Subcutaneous abdominal adipose tissue (tissue), 5 donors: ENCODE results near the gene CARD11.

Source experiments
- H3K27ac ChIP-seq: one replicate; pipeline ENCODE4 v1.7.0; 2013; ENCODE audit warnings: low read depth, mild to moderate bottlenecking, inconsistent platforms, low read length, moderate library complexity
- H3K27me3 ChIP-seq, 5 donors: one replicate each; pipeline ENCODE4 v1.7.0; 2013; ENCODE audit warnings: low read length in 5 of 5, inconsistent platforms in 1 of 5; ENCODE audit not compliant: control insufficient read depth in 5 of 5, insufficient read depth in 4 of 5
- H3K36me3 ChIP-seq, 5 donors: one replicate each; pipeline ENCODE4 v1.7.0; 2013; ENCODE audit warnings: low read length in 5 of 5; ENCODE audit not compliant: control insufficient read depth in 5 of 5, insufficient read depth in 5 of 5
- H3K4me1 ChIP-seq, 5 donors: one replicate each; pipeline ENCODE4 v1.7.0; 2013; ENCODE audit warnings: low read length in 5 of 5, mild to moderate bottlenecking in 3 of 5, moderate library complexity in 1 of 5; ENCODE audit not compliant: control insufficient read depth in 5 of 5, insufficient read depth in 5 of 5
- H3K4me3 ChIP-seq, 5 donors: one replicate each; pipeline ENCODE4 v1.7.0; 2013; ENCODE audit warnings: low read length in 5 of 5, low read depth in 1 of 5
- H3K9ac ChIP-seq, 5 donors: one replicate each; pipeline ENCODE4 v1.7.0; 2013; ENCODE audit warnings: low read length in 5 of 5, mild to moderate bottlenecking in 4 of 5, moderate library complexity in 3 of 5
- H3K9me3 ChIP-seq, 5 donors: one replicate each; pipeline ENCODE4 v1.7.0; 2013; ENCODE audit warnings: low read length in 5 of 5; ENCODE audit not compliant: control insufficient read depth in 5 of 5
- donor health status: healthy.
- donor health status: healthy.
- donor health status: healthy.
- donor health status: healthy.
- donor health status: healthy.

Gene CARD11

DNA sequence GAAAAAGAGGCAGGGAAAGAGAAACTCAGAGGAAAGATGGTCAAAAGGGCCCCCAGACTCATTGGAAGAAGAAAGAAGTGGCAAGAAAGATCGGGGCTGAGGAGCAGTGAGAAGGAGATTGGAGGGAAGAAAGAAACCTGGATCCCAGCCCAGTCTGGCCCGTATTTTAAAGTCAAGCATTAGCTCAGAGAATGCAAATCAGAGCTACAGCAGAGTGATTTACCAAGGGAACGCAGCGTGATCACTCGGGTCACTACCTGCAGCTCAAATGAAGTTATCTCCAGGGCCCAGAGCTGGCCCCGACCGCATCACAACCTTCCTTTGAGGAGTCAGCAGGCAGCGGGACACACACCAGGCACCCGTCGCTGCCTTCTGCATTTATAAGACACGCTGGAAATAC is 72.8 kb downstream of the CARD11 start:
- H3K27me3 ChIP-seq: peaks cover 0 to 3% (median 0%) of the 10 kb centered on the region in 5 donors
- H3K27ac ChIP-seq: no peak overlapping the region
- no peak overlapping the region for H3K4me3 ChIP-seq
- H3K9me3 ChIP-seq: peaks cover 3 to 14% (median 10%) of the 10 kb centered on the region in 5 donors
- no peak overlapping the region for H3K9ac ChIP-seq
- no peaks in the 10 kb centered on the region for H3K36me3 ChIP-seq
- peaks cover 0 to 2% (median 0%) of the 10 kb centered on the region in 5 donors for H3K4me1 ChIP-seq

- Histone ChIP-seq H3K27me3 (peaks cover 0 to 3% (median 0%) of the 10 kb centered on the region in 5 donors), H3K4me1 (peaks cover 0 to 2% (median 0%) of the 10 kb centered on the region in 5 donors), H3K4me3 (no peak overlapping the region), H3K9me3 (peaks cover 8 to 19% (median 16%) of the 10 kb centered on the region in 5 donors), H3K36me3 (no peaks in the 10 kb centered on the region), H3K27ac (no peak overlapping the region), H3K9ac (no peak overlapping the region)
Measured at GRCh38 chr7:2970307-2970664, 73.4 kb downstream of the CARD11 start.

GRCh38 chr7:2969398-2970306 is 74.0 kb downstream of the CARD11 start:
- Histone ChIP-seq H3K36me3 (no peaks in the 10 kb centered on the region), H3K27ac (no peak overlapping the region), H3K4me1 (peaks cover 0 to 2% (median 0%) of the 10 kb centered on the region in 5 donors), H3K9me3 (peaks cover 10 to 22% (median 16%) of the 10 kb centered on the region in 5 donors), H3K4me3 (no peak overlapping the region), H3K27me3 (peaks cover 0 to 3% (median 0%) of the 10 kb centered on the region in 5 donors), H3K9ac (no peak overlapping the region)

DNA sequence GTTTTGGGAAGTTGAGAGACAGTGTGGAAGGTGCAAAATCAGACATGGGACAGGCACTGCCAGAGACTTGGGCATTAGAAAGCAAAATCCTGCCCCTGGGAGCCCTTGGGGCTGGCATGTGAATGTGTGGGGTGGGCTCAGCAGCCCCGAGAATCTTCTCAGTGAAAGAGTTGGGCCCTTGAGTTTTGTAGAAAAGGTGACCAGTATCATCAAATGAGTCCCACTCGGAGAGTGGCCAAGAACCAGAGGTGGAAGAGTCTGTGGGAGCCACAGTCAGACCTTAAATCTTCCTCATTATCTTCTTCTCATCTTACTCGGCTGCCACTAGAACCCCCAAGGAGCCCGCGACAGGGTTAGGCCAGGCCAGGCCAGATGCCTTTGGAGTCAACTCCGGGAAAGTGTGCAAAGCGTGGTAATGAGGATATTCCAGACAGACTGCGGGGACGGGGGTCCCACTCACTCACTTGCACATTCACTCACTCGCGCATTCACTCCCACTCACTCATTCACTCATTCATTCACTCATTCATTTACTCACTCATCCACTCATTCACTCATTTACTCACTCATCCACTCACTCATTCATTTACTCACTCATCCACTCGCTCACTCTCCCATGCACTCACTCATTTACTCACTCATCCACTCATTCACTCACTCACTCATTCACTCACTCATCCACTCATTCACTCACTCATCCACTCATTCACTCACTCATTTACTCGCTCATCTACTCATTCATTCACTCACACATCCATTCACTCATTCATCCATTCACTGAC is 74.9 kb downstream of the CARD11 start:
- Histone ChIP-seq H3K36me3 (no peaks in the 10 kb centered on the region), H3K27ac (no peak overlapping the region), H3K9me3 (peaks cover 10 to 27% (median 21%) of the 10 kb centered on the region in 5 donors), H3K9ac (no peak overlapping the region), H3K27me3 (peaks cover 0 to 3% (median 0%) of the 10 kb centered on the region in 5 donors), H3K4me3 (no peak overlapping the region), H3K4me1 (no peaks in the 10 kb centered on the region)

DNA sequence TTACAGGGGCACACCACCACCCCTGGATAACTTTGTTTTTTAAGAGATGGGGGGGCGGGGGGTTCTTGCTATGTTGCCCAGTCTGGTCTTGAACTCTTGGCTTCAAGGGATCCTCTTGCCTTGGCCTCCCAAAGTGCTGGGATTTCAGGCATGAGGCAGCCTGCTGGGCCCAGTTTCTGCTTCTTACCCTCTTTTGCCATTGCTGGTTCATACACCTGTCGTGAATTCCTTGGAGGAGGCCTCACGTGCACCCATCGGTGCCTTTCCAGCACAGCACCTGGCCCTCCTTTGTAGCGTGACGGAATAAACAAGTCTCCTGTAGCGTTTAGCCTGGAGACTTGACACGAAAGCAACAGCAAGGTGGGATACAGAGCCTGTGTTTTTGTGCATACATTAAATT is 75.5 kb downstream of the CARD11 start:
- no peaks in the 10 kb centered on the region for H3K4me1 ChIP-seq
- peaks cover 0 to 3% (median 0%) of the 10 kb centered on the region in 5 donors for H3K27me3 ChIP-seq
- H3K27ac ChIP-seq: no peak overlapping the region
- H3K9ac ChIP-seq: no peak overlapping the region
- H3K36me3 ChIP-seq: no peaks in the 10 kb centered on the region
- no peak overlapping the region for H3K4me3 ChIP-seq
- peaks cover 10 to 27% (median 27%) of the 10 kb centered on the region in 5 donors for H3K9me3 ChIP-seq

DNA sequence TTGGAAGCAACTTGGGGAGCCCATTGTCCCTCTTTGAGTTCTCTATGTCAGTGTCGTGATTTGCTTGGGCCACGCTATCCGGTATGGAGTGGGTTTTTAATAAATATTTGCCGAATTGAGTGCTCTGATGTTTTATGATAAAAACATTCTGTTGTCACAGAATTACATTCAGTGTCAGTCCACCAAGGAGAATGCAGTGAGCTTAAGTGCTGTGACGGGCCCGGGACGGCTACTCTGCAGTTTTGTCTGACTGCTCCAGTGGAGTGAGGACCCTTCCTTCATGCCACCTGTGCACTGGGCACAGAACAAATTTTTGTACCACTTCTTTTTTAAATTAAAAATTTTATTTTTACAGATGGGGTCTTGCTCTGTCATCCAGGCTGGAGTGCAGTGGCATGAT is 76.0 kb downstream of the CARD11 start:
- Histone ChIP-seq H3K4me1 (no peaks in the 10 kb centered on the region), H3K4me3 (no peak overlapping the region), H3K9me3 (peaks cover 10 to 27% (median 27%) of the 10 kb centered on the region in 5 donors)

GRCh38 chr7:2967253-2967652 is 76.4 kb downstream of the CARD11 start:
- Histone ChIP-seq H3K9ac (no peak overlapping the region), H3K27me3 (no peaks in the 10 kb centered on the region), H3K9me3 (peaks cover 10 to 27% (median 27%) of the 10 kb centered on the region in 5 donors), H3K36me3 (no peaks in the 10 kb centered on the region), H3K4me3 (no peak overlapping the region), H3K27ac (no peak overlapping the region), H3K4me1 (no peaks in the 10 kb centered on the region)

More for the DNA sequence above, 76.0 kb downstream of the CARD11 start:
- no peaks in the 10 kb centered on the region for H3K27me3 ChIP-seq
- no peaks in the 10 kb centered on the region for H3K36me3 ChIP-seq
- no peak overlapping the region for H3K9ac ChIP-seq
- H3K27ac ChIP-seq: no peak overlapping the region

DNA sequence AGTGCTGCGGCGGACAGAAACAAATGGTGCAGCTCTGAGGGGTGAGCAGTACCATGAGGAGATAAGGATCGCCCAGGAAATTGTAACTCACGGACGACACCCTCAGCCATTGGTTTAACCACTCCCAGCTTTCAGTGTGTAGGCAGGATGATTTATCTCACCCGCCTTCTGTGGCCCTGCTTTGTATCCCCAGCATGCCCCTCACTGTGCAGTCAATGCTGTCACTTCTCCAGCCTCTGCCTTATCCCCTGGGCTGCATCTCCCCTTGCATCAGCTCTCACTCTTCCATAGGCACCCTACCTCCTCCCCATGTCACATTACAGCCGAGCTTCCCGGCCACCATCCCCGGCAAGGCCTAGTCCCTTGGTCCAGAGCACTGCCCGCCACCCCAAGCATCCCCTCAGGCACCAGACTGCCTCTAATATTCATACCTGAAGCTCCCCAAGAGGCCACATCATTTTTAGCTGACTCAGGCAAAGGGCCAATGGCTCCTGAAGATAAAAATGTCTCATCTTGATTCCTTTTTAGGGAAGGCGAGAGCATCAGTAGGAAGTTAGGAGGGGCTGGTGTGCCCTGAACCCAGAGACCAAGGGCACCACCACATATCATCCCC is 77.1 kb downstream of the CARD11 start:
- H3K9ac ChIP-seq: no peak overlapping the region
- peaks cover 10 to 27% (median 27%) of the 10 kb centered on the region in 5 donors for H3K9me3 ChIP-seq

GRCh38 chr7:2965745-2966270 is 77.9 kb downstream of the CARD11 start:
- H3K27ac ChIP-seq: no peak overlapping the region
- peak overlapping the region in 2 of 5 donors; percentile 20 to 36 for H3K4me3 ChIP-seq
- no peaks in the 10 kb centered on the region for H3K27me3 ChIP-seq
- H3K4me1 ChIP-seq: no peaks in the 10 kb centered on the region
- peaks cover 10 to 27% (median 27%) of the 10 kb centered on the region in 5 donors for H3K9me3 ChIP-seq
- no peak overlapping the region for H3K9ac ChIP-seq
- H3K36me3 ChIP-seq: no peaks in the 10 kb centered on the region

More for the DNA sequence above, 77.1 kb downstream of the CARD11 start:
- Histone ChIP-seq H3K4me3 (peak overlapping the region in 1 of 5 donors; percentile 20), H3K27ac (no peak overlapping the region), H3K4me1 (no peaks in the 10 kb centered on the region), H3K27me3 (no peaks in the 10 kb centered on the region), H3K36me3 (no peaks in the 10 kb centered on the region)
